ENCODE measurements around the gene STUM. TPM values are rescaled to one million over a fixed set of nuclear protein-coding genes. Genes with fewer than 3 reads are reported as not detected.

STUM gene
- total and polyA plus RNA-seq, 2 experiments from 2014 or later, result 0.07 TPM; not detected in 1

- H3K79me2 ChIP-seq, result no peaks in the 10 kb centered on the region
- H3K27me3 ChIP-seq, result peaks cover 7% of the 10 kb centered on the region
- no peaks in the 10 kb centered on the region for H3K9me2 ChIP-seq (replicated peaks; ENCODE audit: insufficient read depth)
- 94% methylated on average over 6 of the region's 6 CpGs for WGBS (ENCODE audit: low lambda C conversion rate, missing lambda C conversion rate)
- no peaks in the 10 kb centered on the region for H3K36me3 ChIP-seq (replicated peaks; ENCODE audit: insufficient read depth, low read depth)
- no peaks in the 10 kb centered on the region for H3K4me1 ChIP-seq (ENCODE audit: insufficient read depth)
- no peaks in the 10 kb centered on the region for H3K9me3 ChIP-seq (ENCODE audit: low read depth)
- no peak overlapping the region for H3K4me3 ChIP-seq
- H4K20me1 ChIP-seq (ENCODE audit: insufficient read depth, poor library complexity, severe bottlenecking), result no peaks in the 10 kb centered on the region
- no peak overlapping the region for H2AFZ ChIP-seq
- no peak for DNase-seq (ENCODE audit: low spot score)
- H3K27ac ChIP-seq, result no peak overlapping the region
- H3K4me2 ChIP-seq, result no peak overlapping the region
- TF ChIP-seq EZH2 (IDR thresholded peaks at IDR 0.05; ENCODE audit: borderline replicate concordance), result no peak
Measured at GRCh38 chr1:226563666-226564065, 15.1 kb downstream of the STUM start.

DNA sequence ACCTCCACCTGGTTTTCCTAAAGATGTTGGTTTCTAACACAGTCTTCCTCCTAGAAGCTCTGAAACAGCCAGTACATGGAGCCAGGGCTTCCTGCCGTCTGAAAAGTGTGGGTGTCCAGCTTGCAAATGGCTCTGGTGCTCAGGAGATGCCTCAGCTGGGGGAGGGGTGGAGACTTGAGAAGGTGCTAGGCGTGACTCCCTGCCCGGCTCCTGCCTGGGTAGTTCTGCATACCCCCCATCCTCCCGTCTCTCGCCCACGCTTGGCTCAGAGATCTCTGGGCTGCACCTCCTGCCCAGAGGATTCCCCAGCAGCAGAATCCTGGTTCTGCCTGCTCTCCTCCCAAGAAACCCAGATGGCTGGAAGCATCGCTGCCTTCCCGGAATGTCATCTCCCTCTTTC lies 16.9 kb downstream of the STUM start:
- 82% methylated on average over 8 of the region's 8 CpGs for WGBS (ENCODE audit: low lambda C conversion rate, missing lambda C conversion rate)
- no peak for DNase-seq (ENCODE audit: low spot score)

GRCh38 chr1:226566234-226566633 lies 17.7 kb downstream of the STUM start:
- no peaks in the 10 kb centered on the region for H3K9me3 ChIP-seq (ENCODE audit: low read depth)
- no peak overlapping the region for H3K27ac ChIP-seq
- peaks cover 7% of the 10 kb centered on the region for H3K27me3 ChIP-seq
- H3K36me3 ChIP-seq (replicated peaks; ENCODE audit: insufficient read depth, low read depth), result no peaks in the 10 kb centered on the region
- no peak for DNase-seq (ENCODE audit: low spot score)
- WGBS (ENCODE audit: low lambda C conversion rate, missing lambda C conversion rate), result 96% methylated on average over 1 of the region's 1 CpG
- no peak overlapping the region for H3K4me3 ChIP-seq
- no peaks in the 10 kb centered on the region for H3K4me1 ChIP-seq (ENCODE audit: insufficient read depth)
- H3K79me2 ChIP-seq, result no peaks in the 10 kb centered on the region
- no peak overlapping the region for H2AFZ ChIP-seq
- no peak overlapping the region for H3K4me2 ChIP-seq
- TF ChIP-seq EZH2 (IDR thresholded peaks at IDR 0.05; ENCODE audit: borderline replicate concordance) (no peak), EZH2phosphoT487 (IDR thresholded peaks at IDR 0.05; ENCODE audit: low read depth, severe bottlenecking, unreplicated experiment) (no peak), CTCF (IDR thresholded peaks at IDR 0.05; ENCODE audit: poor library complexity) (no peak)
- no peaks in the 10 kb centered on the region for H4K20me1 ChIP-seq (ENCODE audit: insufficient read depth, poor library complexity, severe bottlenecking)
- H3K9me2 ChIP-seq (replicated peaks; ENCODE audit: insufficient read depth), result no peaks in the 10 kb centered on the region

More for the DNA sequence above, 16.9 kb downstream of the STUM start:
- Histone ChIP-seq H3K9me3 (ENCODE audit: low read depth) (no peaks in the 10 kb centered on the region), H3K27me3 (peaks cover 7% of the 10 kb centered on the region), H3K4me1 (ENCODE audit: insufficient read depth) (no peaks in the 10 kb centered on the region), H4K20me1 (ENCODE audit: insufficient read depth, poor library complexity, severe bottlenecking) (no peaks in the 10 kb centered on the region), H3K4me2 (no peak overlapping the region), H3K27ac (no peak overlapping the region), H3K9me2 (replicated peaks; ENCODE audit: insufficient read depth) (no peaks in the 10 kb centered on the region), H3K4me3 (no peak overlapping the region), H3K36me3 (replicated peaks; ENCODE audit: insufficient read depth, low read depth) (no peaks in the 10 kb centered on the region), H2AFZ (no peak overlapping the region), H3K79me2 (no peaks in the 10 kb centered on the region)
- TF ChIP-seq EZH2 (IDR thresholded peaks at IDR 0.05; ENCODE audit: borderline replicate concordance), result no peak
- TF ChIP-seq CTCF (IDR thresholded peaks at IDR 0.05; ENCODE audit: poor library complexity), result no peak
- no peak for TF ChIP-seq EZH2phosphoT487 (IDR thresholded peaks at IDR 0.05; ENCODE audit: low read depth, severe bottlenecking, unreplicated experiment)

DNA sequence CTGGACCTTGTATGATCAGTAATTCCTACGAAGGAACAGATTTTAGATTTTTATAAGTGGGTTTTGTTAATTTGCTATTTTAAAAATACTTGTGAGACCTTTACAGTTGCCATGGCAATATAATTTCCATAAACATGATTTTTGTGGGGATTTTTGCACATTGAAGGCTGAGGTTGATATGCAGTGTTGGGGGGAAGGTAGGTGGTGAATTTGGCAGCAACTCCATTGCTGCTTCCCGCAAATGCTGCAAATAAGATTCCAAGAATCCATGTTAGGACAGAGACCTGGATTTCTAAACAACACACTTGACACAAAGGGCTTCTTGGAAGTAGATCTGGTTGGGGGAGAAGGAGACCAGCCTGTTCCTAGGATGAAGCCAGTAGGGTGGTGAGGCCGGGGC lies 18.2 kb downstream of the STUM start:
- Histone ChIP-seq H3K9me3 (ENCODE audit: low read depth) (no peaks in the 10 kb centered on the region), H4K20me1 (ENCODE audit: insufficient read depth, poor library complexity, severe bottlenecking) (no peaks in the 10 kb centered on the region), H3K27me3 (peaks cover 7% of the 10 kb centered on the region), H3K79me2 (no peaks in the 10 kb centered on the region), H3K9me2 (replicated peaks; ENCODE audit: insufficient read depth) (no peaks in the 10 kb centered on the region), H2AFZ (no peak overlapping the region), H3K4me2 (no peak overlapping the region), H3K4me1 (ENCODE audit: insufficient read depth) (no peaks in the 10 kb centered on the region), H3K36me3 (replicated peaks; ENCODE audit: insufficient read depth, low read depth) (no peaks in the 10 kb centered on the region), H3K4me3 (no peak overlapping the region), H3K27ac (no peak overlapping the region)
- TF ChIP-seq EZH2phosphoT487 (IDR thresholded peaks at IDR 0.05; ENCODE audit: low read depth, severe bottlenecking, unreplicated experiment) (no peak), CTCF (IDR thresholded peaks at IDR 0.05; ENCODE audit: poor library complexity) (no peak), EZH2 (IDR thresholded peaks at IDR 0.05; ENCODE audit: borderline replicate concordance) (no peak)
- DNase-seq (ENCODE audit: low spot score), result no peak
- WGBS (ENCODE audit: low lambda C conversion rate, missing lambda C conversion rate), result 88% methylated on average over 3 of the region's 3 CpGs
